GM19395 (cell line): ENCODE results near the gene SHISA7.

Experiments
- ATAC-seq: cut with Tn5 transposase; IDR thresholded peaks from one replicate; pipeline ENCODE4 v1.9.1; 2021; ENCODE audit warnings: mild to moderate bottlenecking, moderate library complexity; ENCODE audit not compliant: unreplicated experiment

SHISA7 gene

GRCh38 chr19:55391702-55392615 is 51.1 kb downstream of the SHISA7 start:
- no peak for ATAC-seq

- ATAC-seq = no peak
Observed at GRCh38 chr19:55391191-55391670, 51.9 kb downstream of the SHISA7 start.

GRCh38 chr19:55390461-55390880 is 52.6 kb downstream of the SHISA7 start:
- ATAC-seq = no peak

- ATAC-seq = no peak
Observed at GRCh38 chr19:55389386-55390317, 53.4 kb downstream of the SHISA7 start.

- no peak for ATAC-seq
Observed at GRCh38 chr19:55387736-55388497, 55.2 kb downstream of the SHISA7 start.

GRCh38 chr19:55386493-55386971 is 56.6 kb downstream of the SHISA7 start:
- ATAC-seq = no peak

- ATAC-seq = peak; percentile 62
Observed at GRCh38 chr19:55385724-55386492, 57.2 kb downstream of the SHISA7 start, which contains the start of gene RPL28. Gene RPL28 (plus strand): TSS chr19:55385932. CDS start chr19:55386358, 426 bp downstream.

GRCh38 chr19:55384920-55385723 is 58.0 kb downstream of the SHISA7 start:
- ATAC-seq = peak; percentile 73

- ATAC-seq = no peak
Observed at GRCh38 chr19:55384131-55384919, 58.8 kb downstream of the SHISA7 start, which contains the start of gene TMEM238. Gene TMEM238 (minus strand): TSS chr19:55384292. CDS start chr19:55384259, 33 bp downstream.

- ATAC-seq = no peak
Observed at GRCh38 chr19:55383279-55384130, 59.6 kb downstream of the SHISA7 start.

GRCh38 chr19:55382522-55383054 is 60.5 kb downstream of the SHISA7 start:
- no peak for ATAC-seq

- ATAC-seq = no peak
Observed at GRCh38 chr19:55382013-55382412, 61.1 kb downstream of the SHISA7 start.

- ATAC-seq = no peak
Observed at GRCh38 chr19:55379174-55379573, 63.9 kb downstream of the SHISA7 start.
